ENCODE results near the gene RGS10. TPM values are rescaled to one million over a fixed set of nuclear protein-coding genes. Genes with fewer than 3 reads are reported as not detected.
"Not testable (repeated sequence)": the region's sequence is repeated elsewhere in the genome, so short reads cannot be mapped to it uniquely, and the experiment has no call there.

Gene RGS10
- total and polyA plus RNA-seq, 9 donors, result 34.1 to 60.7 (median 46.2) TPM

DNA sequence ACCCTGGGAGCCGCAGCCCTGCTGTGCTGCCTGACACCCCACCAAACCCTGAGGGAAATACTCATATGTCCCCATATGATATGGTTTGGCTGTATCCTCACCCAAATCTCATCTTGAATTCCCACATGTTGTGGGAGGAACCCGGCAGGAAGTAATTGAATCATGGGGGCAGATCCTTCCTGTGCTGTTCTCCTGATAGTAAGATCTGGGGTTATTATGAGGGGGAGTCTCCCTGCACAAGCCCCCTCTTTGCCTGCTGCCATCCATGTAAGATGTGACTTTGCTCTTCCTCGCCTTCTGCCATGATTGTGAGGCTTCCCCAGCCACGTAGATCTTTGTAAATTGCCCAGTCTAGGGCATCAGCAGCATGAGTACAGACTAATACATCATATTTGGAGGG lies 68.7 kb downstream of the RGS10 start:
- 88% methylated on average over 2 of the region's 4 CpGs for WGBS (ENCODE audit: insufficient coverage)
- no peak for DNase-seq

DNA sequence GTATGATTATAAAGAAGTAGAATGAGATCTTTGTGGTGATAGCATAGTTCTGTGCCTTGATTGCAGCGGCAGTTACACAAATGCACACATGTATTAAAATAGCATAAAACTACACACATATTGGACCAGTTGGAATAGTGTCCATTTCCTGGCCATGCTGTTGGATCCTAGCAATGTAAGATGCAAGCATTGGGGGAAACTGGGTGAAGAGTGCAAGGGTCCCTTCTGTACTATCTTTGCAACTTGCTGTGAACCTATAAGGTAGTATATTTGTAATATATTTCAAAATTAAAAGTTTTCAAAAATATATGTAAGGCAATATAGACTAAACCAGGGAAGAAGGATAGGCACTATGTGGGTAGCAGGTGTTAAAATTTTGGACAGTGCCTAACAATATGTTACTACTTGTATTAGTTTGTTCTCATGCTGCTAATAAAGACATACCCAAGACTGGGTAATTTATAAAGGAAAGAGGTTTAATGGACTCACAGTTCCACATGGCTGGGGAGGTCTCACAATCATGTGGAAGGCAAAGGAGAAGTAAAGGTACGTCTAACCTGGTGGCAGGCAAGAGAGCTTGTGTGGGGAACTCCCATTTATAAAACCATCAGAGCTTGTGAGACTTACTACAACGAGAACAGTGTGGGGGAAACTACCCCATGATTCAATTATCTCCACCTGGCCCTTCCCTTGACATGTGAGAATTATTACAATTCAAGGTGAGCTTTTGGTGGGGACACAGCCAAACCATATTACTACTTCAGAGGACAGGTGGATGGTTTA lies 71.4 kb downstream of the RGS10 start:
- Histone ChIP-seq H3K36me3 (ENCODE audit: control insufficient read depth, insufficient read depth, low read length) (no peaks in the 10 kb centered on the region), H3K4me3 (ENCODE audit: low read length) (no peak overlapping the region)
- WGBS (ENCODE audit: insufficient coverage), result no CpG with 5 or more reads among the region's 3 CpGs

More for the DNA sequence above, 68.7 kb downstream of the RGS10 start:
- Histone ChIP-seq H3K4me3 (ENCODE audit: low read length) (no peak overlapping the region), H3K27me3 (ENCODE audit: control insufficient read depth, insufficient read depth, low read length) (peaks cover 7% of the 10 kb centered on the region), H3K4me1 (ENCODE audit: control insufficient read depth, insufficient read depth, low read length) (peaks cover 2% of the 10 kb centered on the region), H3K27ac (ENCODE audit: low read length) (no peak overlapping the region), H3K36me3 (ENCODE audit: control insufficient read depth, insufficient read depth, low read length) (no peaks in the 10 kb centered on the region), H3K9me3 (replicated peaks; ENCODE audit: control insufficient read depth, low read depth, low read length) (no peaks in the 10 kb centered on the region)

GRCh38 chr10:119469846-119470245 lies 72.7 kb downstream of the RGS10 start:
- Histone ChIP-seq H3K4me3 (ENCODE audit: low read length) (no peak overlapping the region), H3K27ac (ENCODE audit: low read length) (no peak overlapping the region), H3K36me3 (ENCODE audit: control insufficient read depth, insufficient read depth, low read length) (no peaks in the 10 kb centered on the region), H3K27me3 (ENCODE audit: control insufficient read depth, insufficient read depth, low read length) (peaks cover 5% of the 10 kb centered on the region), H3K9me3 (replicated peaks; ENCODE audit: control insufficient read depth, low read depth, low read length) (no peaks in the 10 kb centered on the region), H3K4me1 (ENCODE audit: control insufficient read depth, insufficient read depth, low read length) (no peaks in the 10 kb centered on the region)
- DNase-seq, result no peak
- WGBS (ENCODE audit: insufficient coverage), result 47% methylated on average over 5 of the region's 7 CpGs

More for the DNA sequence above, 71.4 kb downstream of the RGS10 start:
- Histone ChIP-seq H3K4me1 (ENCODE audit: control insufficient read depth, insufficient read depth, low read length) (no peaks in the 10 kb centered on the region), H3K27ac (ENCODE audit: low read length) (no peak overlapping the region), H3K9me3 (replicated peaks; ENCODE audit: control insufficient read depth, low read depth, low read length) (no peaks in the 10 kb centered on the region), H3K27me3 (ENCODE audit: control insufficient read depth, insufficient read depth, low read length) (peaks cover 5% of the 10 kb centered on the region)
- DNase-seq, result no peak

GRCh38 chr10:119469325-119469707 lies 73.2 kb downstream of the RGS10 start:
- DNase-seq, result no peak
- Histone ChIP-seq H3K27me3 (ENCODE audit: control insufficient read depth, insufficient read depth, low read length) (peaks cover 5% of the 10 kb centered on the region), H3K36me3 (ENCODE audit: control insufficient read depth, insufficient read depth, low read length) (no peaks in the 10 kb centered on the region), H3K4me3 (ENCODE audit: low read length) (no peak overlapping the region), H3K27ac (ENCODE audit: low read length) (no peak overlapping the region), H3K9me3 (replicated peaks; ENCODE audit: control insufficient read depth, low read depth, low read length) (no peaks in the 10 kb centered on the region), H3K4me1 (ENCODE audit: control insufficient read depth, insufficient read depth, low read length) (no peaks in the 10 kb centered on the region)
- WGBS (ENCODE audit: insufficient coverage), result 89% methylated on average over 8 of the region's 8 CpGs

- Histone ChIP-seq H3K36me3 (ENCODE audit: control insufficient read depth, insufficient read depth, low read length) (no peaks in the 10 kb centered on the region), H3K4me3 (ENCODE audit: low read length) (no peak overlapping the region), H3K27ac (ENCODE audit: low read length) (no peak overlapping the region), H3K9me3 (replicated peaks; ENCODE audit: control insufficient read depth, low read depth, low read length) (no peaks in the 10 kb centered on the region), H3K4me1 (ENCODE audit: control insufficient read depth, insufficient read depth, low read length) (no peaks in the 10 kb centered on the region), H3K27me3 (ENCODE audit: control insufficient read depth, insufficient read depth, low read length) (peaks cover 5% of the 10 kb centered on the region)
- no peak for DNase-seq
- WGBS (ENCODE audit: insufficient coverage), result 71% methylated on average over 5 of the region's 13 CpGs
Measured at GRCh38 chr10:119468542-119469324, 73.8 kb downstream of the RGS10 start.

- Histone ChIP-seq H3K36me3 (ENCODE audit: control insufficient read depth, insufficient read depth, low read length) (no peaks in the 10 kb centered on the region), H3K4me3 (ENCODE audit: low read length) (no peak overlapping the region), H3K27me3 (ENCODE audit: control insufficient read depth, insufficient read depth, low read length) (peaks cover 5% of the 10 kb centered on the region), H3K9me3 (replicated peaks; ENCODE audit: control insufficient read depth, low read depth, low read length) (no peaks in the 10 kb centered on the region), H3K27ac (ENCODE audit: low read length) (no peak overlapping the region), H3K4me1 (ENCODE audit: control insufficient read depth, insufficient read depth, low read length) (no peaks in the 10 kb centered on the region)
- 64% methylated on average over 6 of the region's 7 CpGs for WGBS (ENCODE audit: insufficient coverage)
- DNase-seq, result no peak
Measured at GRCh38 chr10:119466655-119467054, 75.9 kb downstream of the RGS10 start.

- Histone ChIP-seq H3K36me3 (ENCODE audit: control insufficient read depth, insufficient read depth, low read length) (no peaks in the 10 kb centered on the region), H3K4me3 (ENCODE audit: low read length) (no peak overlapping the region), H3K27ac (ENCODE audit: low read length) (no peak overlapping the region), H3K4me1 (ENCODE audit: control insufficient read depth, insufficient read depth, low read length) (no peaks in the 10 kb centered on the region), H3K9me3 (replicated peaks; ENCODE audit: control insufficient read depth, low read depth, low read length) (no peaks in the 10 kb centered on the region), H3K27me3 (ENCODE audit: control insufficient read depth, insufficient read depth, low read length) (peaks cover 5% of the 10 kb centered on the region)
- DNase-seq, result no peak
- 57% methylated on average over 8 of the region's 10 CpGs for WGBS (ENCODE audit: insufficient coverage)
Measured at GRCh38 chr10:119466076-119466475, 76.4 kb downstream of the RGS10 start.

DNA sequence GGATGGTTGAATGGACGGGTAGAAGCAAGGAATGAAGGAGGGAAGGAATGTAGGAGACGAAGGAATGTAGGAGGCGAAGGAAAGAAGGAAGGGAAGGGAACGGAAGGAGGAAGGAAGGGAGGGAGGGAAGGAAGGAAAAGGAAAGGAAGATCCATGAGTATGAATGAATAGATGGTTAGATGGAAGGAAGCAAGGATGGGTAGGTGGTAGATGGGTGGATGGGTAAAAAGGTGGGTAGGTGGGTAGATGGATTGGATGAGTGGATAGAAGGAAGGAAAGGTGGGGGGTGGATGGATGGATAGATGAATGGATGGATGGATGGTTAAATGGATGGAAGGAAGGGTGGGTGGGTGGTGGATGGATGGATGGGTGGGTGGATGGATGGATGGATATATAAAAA lies 77.4 kb downstream of the RGS10 start:
- 86% methylated on average over 4 of the region's 4 CpGs for WGBS (ENCODE audit: insufficient coverage)
- Histone ChIP-seq H3K27me3 (ENCODE audit: control insufficient read depth, insufficient read depth, low read length) (peaks cover 5% of the 10 kb centered on the region), H3K36me3 (ENCODE audit: control insufficient read depth, insufficient read depth, low read length) (no peaks in the 10 kb centered on the region), H3K27ac (ENCODE audit: low read length) (no peak overlapping the region), H3K9me3 (replicated peaks; ENCODE audit: control insufficient read depth, low read depth, low read length) (no peaks in the 10 kb centered on the region), H3K4me1 (ENCODE audit: control insufficient read depth, insufficient read depth, low read length) (no peaks in the 10 kb centered on the region), H3K4me3 (ENCODE audit: low read length) (no peak overlapping the region)
- no peak for DNase-seq

GRCh38 chr10:119463195-119463594 lies 79.3 kb downstream of the RGS10 start:
- WGBS (ENCODE audit: insufficient coverage), result no CpG with 5 or more reads among the region's 2 CpGs

GRCh38 chr10:119462773-119463172 lies 79.7 kb downstream of the RGS10 start:
- DNase-seq, result no peak
- Histone ChIP-seq H3K9me3 (replicated peaks; ENCODE audit: control insufficient read depth, low read depth, low read length) (no peaks in the 10 kb centered on the region), H3K27me3 (ENCODE audit: control insufficient read depth, insufficient read depth, low read length) (no peaks in the 10 kb centered on the region), H3K4me1 (ENCODE audit: control insufficient read depth, insufficient read depth, low read length) (peaks cover 17% of the 10 kb centered on the region), H3K36me3 (ENCODE audit: control insufficient read depth, insufficient read depth, low read length) (no peaks in the 10 kb centered on the region), H3K4me3 (ENCODE audit: low read length) (no peak overlapping the region), H3K27ac (ENCODE audit: low read length) (no peak overlapping the region)
- WGBS (ENCODE audit: insufficient coverage), result 98% methylated on average over 3 of the region's 4 CpGs

More at GRCh38 chr10:119463195-119463594, 79.3 kb downstream of the RGS10 start:
- H3K4me1 ChIP-seq (ENCODE audit: control insufficient read depth, insufficient read depth, low read length), result peaks cover 14% of the 10 kb centered on the region
- not testable (repeated sequence) for H3K9me3 ChIP-seq (replicated peaks; ENCODE audit: control insufficient read depth, low read depth, low read length); H3K27me3 ChIP-seq (ENCODE audit: control insufficient read depth, insufficient read depth, low read length); H3K36me3 ChIP-seq (ENCODE audit: control insufficient read depth, insufficient read depth, low read length); DNase-seq; H3K4me3 ChIP-seq (ENCODE audit: low read length); H3K27ac ChIP-seq (ENCODE audit: low read length)
